ENCODE results near the gene ARL3.

The ARL3 gene

GRCh38 chr10:102627736-102628293, 86.4 kb downstream of the ARL3 start:
- DNase-seq (ENCODE audit: low read depth), result no peak
- TF ChIP-seq MYC (IDR thresholded peaks at IDR 0.05; ENCODE audit: low read depth, low read length), result no peak
- TF ChIP-seq POLR2A (IDR thresholded peaks at IDR 0.05; ENCODE audit: extremely low read depth, insufficient read length), result no peak
- TF ChIP-seq, protein P1, sequence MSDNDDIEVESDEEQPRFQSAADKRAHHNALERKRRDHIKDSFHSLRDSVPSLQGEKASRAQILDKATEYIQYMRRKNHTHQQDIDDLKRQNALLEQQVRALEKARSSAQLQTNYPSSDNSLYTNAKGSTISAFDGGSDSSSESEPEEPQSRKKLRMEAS (IDR thresholded peaks at IDR 0.05; ENCODE audit: low read depth, low read length), result no peak
- TF ChIP-seq, protein P2, sequence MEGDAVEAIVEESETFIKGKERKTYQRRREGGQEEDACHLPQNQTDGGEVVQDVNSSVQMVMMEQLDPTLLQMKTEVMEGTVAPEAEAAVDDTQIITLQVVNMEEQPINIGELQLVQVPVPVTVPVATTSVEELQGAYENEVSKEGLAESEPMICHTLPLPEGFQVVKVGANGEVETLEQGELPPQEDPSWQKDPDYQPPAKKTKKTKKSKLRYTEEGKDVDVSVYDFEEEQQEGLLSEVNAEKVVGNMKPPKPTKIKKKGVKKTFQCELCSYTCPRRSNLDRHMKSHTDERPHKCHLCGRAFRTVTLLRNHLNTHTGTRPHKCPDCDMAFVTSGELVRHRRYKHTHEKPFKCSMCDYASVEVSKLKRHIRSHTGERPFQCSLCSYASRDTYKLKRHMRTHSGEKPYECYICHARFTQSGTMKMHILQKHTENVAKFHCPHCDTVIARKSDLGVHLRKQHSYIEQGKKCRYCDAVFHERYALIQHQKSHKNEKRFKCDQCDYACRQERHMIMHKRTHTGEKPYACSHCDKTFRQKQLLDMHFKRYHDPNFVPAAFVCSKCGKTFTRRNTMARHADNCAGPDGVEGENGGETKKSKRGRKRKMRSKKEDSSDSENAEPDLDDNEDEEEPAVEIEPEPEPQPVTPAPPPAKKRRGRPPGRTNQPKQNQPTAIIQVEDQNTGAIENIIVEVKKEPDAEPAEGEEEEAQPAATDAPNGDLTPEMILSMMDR (IDR thresholded peaks at IDR 0.05; ENCODE audit: low read depth, low read length), result no peak

GRCh38 chr10:102627291-102627735, 86.9 kb downstream of the ARL3 start:
- no peak overlapping the region for H3K4me3 ChIP-seq (ENCODE audit: low read depth, low read length)
- DNase-seq (ENCODE audit: low read depth), result peak; percentile 31
- TF ChIP-seq, protein P2 (IDR thresholded peaks at IDR 0.05; ENCODE audit: low read depth, low read length), result no peak
- TF ChIP-seq POLR2A (IDR thresholded peaks at IDR 0.05; ENCODE audit: extremely low read depth, insufficient read length), result no peak
- TF ChIP-seq, protein P1 (IDR thresholded peaks at IDR 0.05; ENCODE audit: low read depth, low read length), result no peak
- no peak for TF ChIP-seq MYC (IDR thresholded peaks at IDR 0.05; ENCODE audit: low read depth, low read length)

More at GRCh38 chr10:102627736-102628293, 86.4 kb downstream of the ARL3 start:
- no peak overlapping the region for H3K4me3 ChIP-seq (ENCODE audit: low read depth, low read length)

GRCh38 chr10:102626026-102626685, 88.0 kb downstream of the ARL3 start:
- H3K4me3 ChIP-seq (ENCODE audit: low read depth, low read length), result no peak overlapping the region
- DNase-seq (ENCODE audit: low read depth), result peak; percentile 44
- TF ChIP-seq, protein P1 (IDR thresholded peaks at IDR 0.05; ENCODE audit: low read depth, low read length), result no peak
- TF ChIP-seq POLR2A (IDR thresholded peaks at IDR 0.05; ENCODE audit: extremely low read depth, insufficient read length) (no peak), MYC (IDR thresholded peaks at IDR 0.05; ENCODE audit: low read depth, low read length) (no peak)
- TF ChIP-seq, protein P2 (IDR thresholded peaks at IDR 0.05; ENCODE audit: low read depth, low read length), result no peak

DNA sequence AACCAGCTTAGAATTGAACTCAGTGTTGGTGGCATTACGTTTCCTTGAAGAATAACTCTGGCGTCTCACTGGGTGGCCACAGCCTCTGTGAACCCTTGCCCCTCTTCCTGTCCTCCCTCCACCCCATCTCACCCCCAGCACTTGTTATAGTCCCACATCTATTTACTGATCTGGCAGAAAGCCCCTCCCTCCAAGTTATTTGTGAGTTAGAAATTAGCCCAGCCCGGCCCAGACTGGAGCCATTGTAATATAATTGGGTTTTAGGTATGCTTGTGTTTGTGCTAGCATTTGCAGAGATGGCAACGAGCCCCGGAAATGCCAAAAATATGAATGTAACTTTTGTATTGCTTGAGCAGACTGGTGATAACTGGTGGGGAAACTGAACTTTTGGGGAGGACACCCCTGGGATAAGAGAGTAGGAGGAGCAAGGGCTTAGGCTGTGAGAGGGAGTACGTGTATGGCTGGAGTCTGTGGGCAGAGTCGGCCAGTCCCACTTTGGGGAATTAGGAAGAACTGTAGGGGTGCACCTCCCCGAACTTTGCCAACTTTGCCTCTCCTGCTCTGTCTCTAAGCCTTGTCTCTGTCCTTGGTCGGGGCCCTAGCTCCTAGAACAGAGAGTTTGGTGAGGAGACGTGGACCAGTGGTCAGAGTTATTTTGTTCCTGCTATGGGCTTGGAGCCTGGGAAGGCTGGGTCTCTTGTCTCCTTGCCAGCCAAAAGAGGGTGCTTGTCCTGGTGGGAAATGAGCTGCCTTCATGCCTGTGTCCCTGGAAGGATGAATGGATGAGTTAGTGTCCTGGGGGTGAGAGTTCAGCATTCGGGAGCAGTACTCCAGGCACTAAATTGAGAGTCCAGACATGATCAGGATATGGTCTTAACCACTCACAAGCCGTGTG, 89.2 kb downstream of the ARL3 start:
- TF ChIP-seq, protein P2 (IDR thresholded peaks at IDR 0.05; ENCODE audit: low read depth, low read length), result no peak
- TF ChIP-seq, protein P1 (IDR thresholded peaks at IDR 0.05; ENCODE audit: low read depth, low read length), result no peak
- TF ChIP-seq MYC (IDR thresholded peaks at IDR 0.05; ENCODE audit: low read depth, low read length), result no peak
- no peak for TF ChIP-seq POLR2A (IDR thresholded peaks at IDR 0.05; ENCODE audit: extremely low read depth, insufficient read length)

GRCh38 chr10:102624094-102624493, 90.1 kb downstream of the ARL3 start:
- TF ChIP-seq, protein P1 (IDR thresholded peaks at IDR 0.05; ENCODE audit: low read depth, low read length), result no peak
- no peak for TF ChIP-seq MYC (IDR thresholded peaks at IDR 0.05; ENCODE audit: low read depth, low read length)
- TF ChIP-seq, protein P2 (IDR thresholded peaks at IDR 0.05; ENCODE audit: low read depth, low read length), result no peak
- TF ChIP-seq POLR2A (IDR thresholded peaks at IDR 0.05; ENCODE audit: extremely low read depth, insufficient read length), result no peak
- no peak overlapping the region for H3K4me3 ChIP-seq (ENCODE audit: low read depth, low read length)
- no peak for DNase-seq (ENCODE audit: low read depth)

More for the DNA sequence above, 89.2 kb downstream of the ARL3 start:
- H3K4me3 ChIP-seq (ENCODE audit: low read depth, low read length), result no peak overlapping the region
- no peak for DNase-seq (ENCODE audit: low read depth)

All from NB4 (cell line).